RWPE1 (cell line): Measurements from ENCODE around the gene CEP20.

ENCODE experiments used
- CTCF ChIA-PET: fragments of 350-600 bp; sonication (Branson Sonifier 250); formaldehyde crosslinking; extraction: SDS; loops from one replicate; lab custom pipeline; 2021; lab: Yijun Ruan, JAX
- POLR2A ChIA-PET: fragments of 400-600 bp; formaldehyde crosslinking; extraction: SDS; loops from one replicate; lab custom pipeline; 2020; ENCODE audit warnings: antibody characterized with exemption; ENCODE audit not compliant: low non-redundant PET; lab: Yijun Ruan, JAX
- DNase-seq: peaks from one replicate; pipeline ENCODE4 v3.0.0; 2012; ENCODE audit warnings: low spot score
- H3K27ac ChIP-seq: fragments of 450-650 bp; 2 replicates; pipeline ENCODE4 v1.5.1; 2017
- TF ChIP-seq, protein P1 (sequence below): fragments of 450-650 bp; conservative IDR thresholded peaks from 2 replicates; pipeline ENCODE4 v1.5.1; 2017; ENCODE audit warnings: low read depth, mild to moderate bottlenecking

CEP20 gene

DNA sequence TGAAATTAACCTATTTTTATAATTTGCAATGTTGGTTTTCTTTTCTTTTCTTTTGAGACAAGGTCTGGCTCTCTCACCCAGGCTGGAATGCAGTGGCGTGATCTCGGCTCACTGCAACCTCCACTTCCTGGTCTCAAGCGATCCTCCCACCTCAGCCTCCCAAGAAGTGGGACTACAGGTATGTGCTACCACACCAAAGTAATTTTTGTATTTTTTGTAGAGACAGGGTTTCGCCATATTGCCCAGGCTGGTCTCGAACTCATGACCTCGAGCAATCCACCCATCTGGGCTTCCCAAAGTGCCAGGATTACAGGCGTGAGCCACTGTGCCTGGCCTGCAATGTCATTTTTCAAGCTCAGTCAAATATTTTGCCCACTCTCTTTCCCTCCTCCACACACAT, 67.6 kb downstream of the CEP20 start:
- CTCF ChIA-PET, result interaction anchor here (0.9 to 3.7 kb wide), 6 partner anchors 14 to 55 kb away, joined by 3 to 16 read pairs (median 6); no protein-coding TSS in a partner anchor
- POLR2A ChIA-PET, result interaction anchor here (0.5 kb wide), 1 partner anchor 253 kb away, joined by 3 read pairs; no protein-coding TSS in a partner anchor
- TF ChIP-seq, protein P1, sequence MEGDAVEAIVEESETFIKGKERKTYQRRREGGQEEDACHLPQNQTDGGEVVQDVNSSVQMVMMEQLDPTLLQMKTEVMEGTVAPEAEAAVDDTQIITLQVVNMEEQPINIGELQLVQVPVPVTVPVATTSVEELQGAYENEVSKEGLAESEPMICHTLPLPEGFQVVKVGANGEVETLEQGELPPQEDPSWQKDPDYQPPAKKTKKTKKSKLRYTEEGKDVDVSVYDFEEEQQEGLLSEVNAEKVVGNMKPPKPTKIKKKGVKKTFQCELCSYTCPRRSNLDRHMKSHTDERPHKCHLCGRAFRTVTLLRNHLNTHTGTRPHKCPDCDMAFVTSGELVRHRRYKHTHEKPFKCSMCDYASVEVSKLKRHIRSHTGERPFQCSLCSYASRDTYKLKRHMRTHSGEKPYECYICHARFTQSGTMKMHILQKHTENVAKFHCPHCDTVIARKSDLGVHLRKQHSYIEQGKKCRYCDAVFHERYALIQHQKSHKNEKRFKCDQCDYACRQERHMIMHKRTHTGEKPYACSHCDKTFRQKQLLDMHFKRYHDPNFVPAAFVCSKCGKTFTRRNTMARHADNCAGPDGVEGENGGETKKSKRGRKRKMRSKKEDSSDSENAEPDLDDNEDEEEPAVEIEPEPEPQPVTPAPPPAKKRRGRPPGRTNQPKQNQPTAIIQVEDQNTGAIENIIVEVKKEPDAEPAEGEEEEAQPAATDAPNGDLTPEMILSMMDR, result no peak
- no peak overlapping the region for H3K27ac ChIP-seq
- no peak for DNase-seq

DNA sequence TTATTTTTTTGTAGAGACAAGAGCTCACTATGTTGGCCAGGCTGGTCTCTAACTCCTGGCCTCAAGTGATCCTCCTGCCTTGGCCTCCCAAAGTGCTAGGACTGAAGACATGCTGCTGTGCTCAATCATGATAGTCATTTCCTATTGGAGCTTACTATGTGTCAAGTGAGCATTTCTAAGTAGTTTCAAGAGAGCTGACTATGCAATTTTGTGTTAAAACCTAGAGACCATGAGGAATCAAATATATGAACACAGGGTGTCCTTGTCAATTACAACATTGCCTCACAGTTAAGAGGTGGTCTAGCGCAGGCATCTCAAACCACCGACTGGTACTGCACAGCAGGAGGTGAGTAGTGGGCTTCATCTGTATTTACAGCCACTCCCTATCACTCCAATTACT, 69.4 kb downstream of the CEP20 start:
- POLR2A ChIA-PET, result no interaction called here
- no peak for DNase-seq
- no peak overlapping the region for H3K27ac ChIP-seq
- TF ChIP-seq, protein P1, result no peak
- CTCF ChIA-PET, result interaction anchor here (1.0 kb wide), 1 partner anchor 53 kb away, joined by 4 read pairs; no protein-coding TSS in a partner anchor

DNA sequence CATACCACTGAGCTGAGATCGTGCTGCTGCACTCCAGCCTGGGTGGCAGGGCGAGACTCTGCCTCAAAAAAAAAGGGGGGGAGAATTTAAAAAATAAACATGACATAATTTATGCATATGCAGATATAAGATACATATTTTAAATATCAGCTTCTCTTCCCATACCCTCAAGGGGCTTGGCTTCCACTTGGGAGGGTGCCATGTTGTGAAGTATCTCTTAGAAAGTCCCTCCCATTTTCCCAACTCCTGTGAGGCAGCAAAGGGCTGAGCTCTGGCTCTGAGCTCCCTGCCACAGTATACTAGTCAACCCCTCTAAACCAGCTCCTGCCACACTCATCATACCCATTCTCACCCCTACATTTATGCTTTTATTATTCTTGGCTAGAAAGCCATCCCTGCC, 71.0 kb downstream of the CEP20 start:
- no peak overlapping the region for H3K27ac ChIP-seq
- TF ChIP-seq, protein P1, result no peak
- POLR2A ChIA-PET, result no interaction called here
- no peak for DNase-seq
- CTCF ChIA-PET, result interaction anchor here (1.2 kb wide), 1 partner anchor 52 kb away, joined by 5 read pairs; no protein-coding TSS in a partner anchor

DNA sequence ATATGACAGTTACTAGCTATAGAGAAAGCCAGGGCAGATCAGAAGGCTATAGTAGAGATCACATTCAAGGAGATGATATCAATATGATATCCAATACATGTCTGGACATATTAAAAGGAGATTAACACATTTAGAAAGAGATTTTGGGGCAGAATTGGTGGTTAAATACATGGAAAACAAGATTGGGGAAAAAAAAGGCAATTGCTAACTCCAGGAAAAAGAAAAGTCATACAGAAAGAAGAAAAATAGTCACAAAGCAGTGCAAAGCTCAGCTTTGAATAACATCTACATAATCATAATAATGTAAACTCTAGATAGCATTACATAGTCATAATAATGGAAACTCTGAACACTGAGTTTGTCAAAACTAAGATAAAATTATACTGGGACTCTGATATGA, 72.2 kb downstream of the CEP20 start:
- TF ChIP-seq, protein P1, result no peak
- ChIA-PET POLR2A (interaction anchor here (0.6 kb wide), 1 partner anchor 125 kb away, joined by 3 read pairs; no protein-coding TSS in a partner anchor), CTCF (no interaction called here)
- H3K27ac ChIP-seq, result no peak overlapping the region
- no peak for DNase-seq
